GM19438 (cell line): ENCODE results near the gene SRPK2.
"Not testable (repeated sequence)": the region's sequence is repeated elsewhere in the genome, so short reads cannot be mapped to it uniquely, and the experiment has no call there.

ENCODE experiments used
- ATAC-seq: cut with Tn5 transposase; IDR thresholded peaks from one replicate; pipeline ENCODE4 v1.9.1; 2021; ENCODE audit warnings: low read depth; ENCODE audit not compliant: unreplicated experiment

The SRPK2 gene

DNA sequence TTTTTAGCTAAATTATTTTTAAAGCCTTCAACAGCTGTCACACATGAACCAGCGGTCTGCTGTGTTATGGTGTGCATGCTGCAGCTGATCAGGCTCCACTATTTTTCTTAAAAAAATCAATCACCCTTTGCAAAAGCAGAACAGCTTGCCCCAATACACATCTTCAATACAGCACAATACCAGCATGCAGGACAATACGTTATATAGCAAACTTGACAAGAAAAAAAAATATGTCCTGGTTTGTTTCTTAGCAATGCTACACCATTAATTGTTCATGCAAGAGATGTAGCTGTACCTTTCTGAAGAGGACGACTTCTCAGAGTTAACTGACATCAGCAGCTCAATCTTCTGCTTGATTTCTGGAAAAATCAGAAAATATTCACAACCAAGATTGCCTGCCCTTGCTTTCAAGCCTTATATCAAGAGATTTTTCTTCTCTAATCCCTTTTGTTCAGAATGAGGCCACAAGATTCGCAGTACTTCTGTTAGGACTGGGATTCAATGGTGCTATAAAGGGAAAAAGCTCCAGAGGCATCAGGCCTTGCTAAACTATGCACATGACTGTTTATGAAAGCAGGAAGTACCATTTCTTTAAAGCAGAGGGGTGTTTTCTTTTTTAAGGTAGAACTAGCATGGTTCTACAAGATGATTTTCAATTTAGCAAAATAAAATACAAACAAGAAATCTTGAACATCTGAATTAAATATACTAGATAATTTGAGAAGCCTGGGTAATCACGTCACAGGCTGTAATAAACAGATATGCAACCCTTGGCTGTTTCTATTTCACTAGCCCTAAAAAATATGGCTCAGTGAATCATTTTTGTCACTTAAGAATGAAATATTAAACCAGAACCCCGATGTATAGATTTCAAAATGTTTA is 120.0 kb downstream of the SRPK2 start:
- ATAC-seq = peak; percentile 66

GRCh38 chr7:105268056-105268455 is 120.7 kb downstream of the SRPK2 start:
- ATAC-seq = peak; percentile 44

GRCh38 chr7:105267244-105267643 is 121.5 kb downstream of the SRPK2 start:
- no peak for ATAC-seq

GRCh38 chr7:105264707-105265106 is 124.0 kb downstream of the SRPK2 start:
- ATAC-seq = no peak

DNA sequence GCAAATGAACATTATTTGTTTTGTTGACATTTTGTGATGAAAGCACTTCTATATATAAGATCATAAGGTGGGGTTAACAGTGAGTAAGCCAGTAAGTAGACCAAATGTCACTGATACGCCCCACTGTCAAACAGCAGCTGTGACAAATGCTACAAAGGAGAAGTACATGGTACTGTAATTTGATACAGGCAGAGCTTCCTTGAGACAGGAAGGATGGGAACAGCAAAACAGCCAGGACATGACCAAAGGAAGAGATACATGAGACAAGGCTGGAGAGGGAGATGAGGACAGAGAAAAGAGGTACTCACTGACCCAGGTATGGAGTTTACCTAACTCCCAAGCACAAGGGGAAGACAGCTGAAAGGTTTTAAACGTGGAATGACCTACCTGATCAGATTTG is 127.0 kb downstream of the SRPK2 start:
- no peak for ATAC-seq

DNA sequence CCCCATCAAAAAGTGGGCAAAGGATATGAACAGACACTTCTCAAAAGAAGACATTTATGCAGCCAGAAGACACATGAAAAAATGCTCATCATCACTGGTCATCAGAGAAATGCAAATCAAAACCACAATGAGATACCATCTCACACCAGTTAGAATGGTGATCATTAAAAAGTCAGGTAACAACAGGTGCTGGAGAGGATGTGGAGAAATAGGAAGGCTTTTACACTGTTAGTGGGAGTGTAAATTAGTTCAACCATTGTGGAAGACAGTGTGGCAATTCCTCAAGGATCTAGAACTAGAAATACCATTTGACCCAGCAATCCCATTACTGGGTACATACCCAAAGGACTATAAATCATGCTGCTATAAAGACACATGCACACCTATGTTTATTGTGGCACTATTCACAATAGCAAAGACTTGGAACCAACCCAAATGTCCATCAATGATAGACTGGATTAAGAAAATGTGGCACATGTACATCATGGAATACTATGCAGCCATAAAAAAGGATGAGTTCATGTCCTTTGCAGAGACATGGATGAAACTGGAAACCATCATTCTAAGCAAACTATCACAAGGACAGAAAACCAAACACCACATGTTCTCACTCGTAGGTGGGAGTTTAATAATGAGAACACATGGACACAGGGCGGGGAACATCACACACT is 128.4 kb downstream of the SRPK2 start:
- not testable (repeated sequence) for ATAC-seq

DNA sequence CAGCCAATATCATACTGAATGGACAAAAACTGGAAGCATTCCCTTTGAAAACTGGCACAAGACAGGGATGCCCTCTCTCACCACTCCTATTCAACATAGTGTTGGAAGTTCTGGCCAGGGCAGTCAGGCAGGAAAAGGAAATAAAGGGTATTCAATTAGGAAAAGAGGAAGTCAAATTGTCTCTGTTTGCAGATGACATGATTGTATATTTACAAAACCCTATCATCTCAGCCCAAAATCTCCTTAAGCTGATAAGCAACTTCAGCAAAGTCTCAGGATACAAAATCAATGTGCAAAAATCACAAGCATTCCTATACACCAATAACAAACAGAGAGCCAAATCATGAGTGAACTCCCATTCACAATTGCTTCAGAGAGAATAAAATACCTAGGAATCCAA is 129.8 kb downstream of the SRPK2 start:
- ATAC-seq = not testable (repeated sequence)

DNA sequence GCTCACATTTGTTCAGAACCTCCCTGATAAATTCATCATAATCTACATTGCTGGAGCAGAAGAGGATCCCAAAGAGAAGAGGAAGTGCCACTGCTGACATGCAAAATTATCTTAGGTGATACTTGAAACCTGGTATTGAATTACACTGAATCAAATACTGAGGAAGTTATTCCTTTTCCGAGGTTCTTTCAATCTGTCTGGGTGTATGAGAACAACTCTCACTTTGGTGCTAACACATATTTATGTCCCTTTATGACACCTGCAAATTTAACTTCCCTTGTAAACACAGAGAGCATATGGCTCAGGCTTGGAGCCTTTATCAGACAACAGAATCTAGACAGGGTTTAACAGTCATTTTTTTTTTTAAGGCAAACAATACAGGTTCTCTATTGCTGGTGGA is 131.4 kb downstream of the SRPK2 start:
- ATAC-seq = no peak

GRCh38 chr7:105256761-105257231 is 131.9 kb downstream of the SRPK2 start:
- ATAC-seq = no peak

GRCh38 chr7:105250706-105251105 is 138.0 kb downstream of the SRPK2 start:
- ATAC-seq = no peak

GRCh38 chr7:105250239-105250638 is 138.5 kb downstream of the SRPK2 start:
- no peak for ATAC-seq

DNA sequence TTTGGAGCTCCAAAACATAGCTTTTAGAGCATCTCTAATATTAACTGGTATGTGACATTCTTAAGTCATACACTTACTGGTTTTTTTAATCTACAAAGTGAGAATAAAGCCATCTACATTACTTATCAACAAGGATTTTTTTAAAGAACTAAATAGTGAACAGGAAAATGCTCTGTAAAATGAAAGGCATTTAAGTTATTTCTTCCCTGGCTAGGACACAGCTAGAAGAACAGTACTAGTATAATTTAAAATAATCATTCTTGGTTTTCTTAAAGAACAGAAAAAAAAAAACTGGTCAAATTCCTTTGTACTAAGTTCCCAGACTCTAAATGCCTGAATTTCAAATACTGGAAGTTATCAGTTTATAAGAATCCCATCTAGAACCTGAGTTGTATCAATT is 139.5 kb downstream of the SRPK2 start:
- no peak for ATAC-seq

- no peak for ATAC-seq
These were observed 142.0 kb downstream of the SRPK2 start for GRCh38 chr7:105246679-105247078.

GRCh38 chr7:105246256-105246655 is 142.5 kb downstream of the SRPK2 start:
- ATAC-seq = no peak

DNA sequence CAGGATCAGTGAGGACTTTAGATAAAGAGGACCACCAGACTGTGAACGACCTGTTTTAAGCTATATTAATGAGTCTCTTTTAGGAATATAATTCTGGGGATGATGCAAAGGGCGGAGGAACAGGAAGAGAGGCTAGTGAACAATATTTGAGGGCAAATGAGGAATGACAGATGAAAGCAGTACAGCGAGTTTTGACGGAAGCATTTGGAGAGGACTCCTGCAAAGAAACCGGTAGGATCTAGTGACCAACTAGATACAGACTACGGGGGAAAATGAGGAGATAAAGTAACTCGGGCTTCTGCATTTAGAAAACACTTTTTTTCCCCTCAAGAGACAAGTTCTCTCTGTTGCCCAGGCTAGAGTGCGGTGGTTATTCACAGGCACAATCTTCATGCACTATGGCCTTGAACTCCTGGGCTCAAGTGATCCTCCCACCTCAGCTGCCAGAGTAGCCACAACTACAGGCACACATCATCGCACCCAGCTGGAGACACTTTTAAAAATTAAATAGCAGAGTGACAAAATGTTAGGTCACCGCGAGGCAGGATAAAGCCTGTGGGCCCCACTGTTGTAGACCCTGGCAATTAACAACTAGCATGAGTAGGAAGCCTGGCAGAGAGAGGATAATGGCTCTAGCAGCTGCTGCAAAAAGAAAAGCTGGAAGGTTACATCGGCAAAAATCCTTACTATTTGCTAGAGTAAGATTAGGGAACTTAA is 143.2 kb downstream of the SRPK2 start:
- ATAC-seq = no peak

- no peak for ATAC-seq
These were observed 144.1 kb downstream of the SRPK2 start for GRCh38 chr7:105244594-105244993.

DNA sequence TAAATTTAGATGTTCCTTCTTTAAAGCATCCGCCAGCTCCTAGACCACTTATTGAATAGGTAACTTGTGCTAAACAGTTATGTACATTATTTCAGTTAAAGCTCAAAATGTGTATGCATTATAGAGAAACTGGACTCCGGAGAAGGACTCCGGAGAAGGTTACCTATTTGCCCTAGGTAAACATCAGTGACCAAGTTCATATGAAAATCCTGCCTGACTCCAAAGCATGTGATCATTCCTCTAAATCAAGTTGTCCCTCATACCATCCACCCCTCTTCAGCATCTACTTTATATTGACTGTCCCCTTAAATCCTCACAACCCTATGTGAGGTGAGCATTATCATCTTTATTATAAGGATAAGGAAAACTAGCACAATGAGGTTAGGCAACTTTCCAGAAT is 147.5 kb downstream of the SRPK2 start:
- ATAC-seq = no peak

- ATAC-seq = no peak
These were observed 150.4 kb downstream of the SRPK2 start for GRCh38 chr7:105238198-105238765.

DNA sequence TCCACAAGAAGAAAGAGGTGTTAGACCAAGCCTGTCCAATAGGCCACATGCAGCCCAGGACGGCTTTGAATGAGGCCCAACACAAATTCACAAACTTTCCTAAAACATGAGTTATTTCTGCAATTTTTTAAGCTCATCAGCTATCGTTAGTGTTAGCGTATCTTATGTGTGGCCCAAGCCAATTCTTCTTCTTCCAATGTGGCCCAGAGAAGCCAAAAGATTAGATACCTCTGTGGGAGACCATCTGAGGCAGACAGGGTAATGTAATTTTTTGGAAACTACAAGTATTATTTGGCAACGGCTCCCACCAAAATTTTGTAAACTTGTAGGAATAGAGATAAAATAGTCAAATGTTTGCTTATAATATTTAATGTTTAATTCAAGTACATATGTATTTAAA is 153.8 kb downstream of the SRPK2 start:
- no peak for ATAC-seq

DNA sequence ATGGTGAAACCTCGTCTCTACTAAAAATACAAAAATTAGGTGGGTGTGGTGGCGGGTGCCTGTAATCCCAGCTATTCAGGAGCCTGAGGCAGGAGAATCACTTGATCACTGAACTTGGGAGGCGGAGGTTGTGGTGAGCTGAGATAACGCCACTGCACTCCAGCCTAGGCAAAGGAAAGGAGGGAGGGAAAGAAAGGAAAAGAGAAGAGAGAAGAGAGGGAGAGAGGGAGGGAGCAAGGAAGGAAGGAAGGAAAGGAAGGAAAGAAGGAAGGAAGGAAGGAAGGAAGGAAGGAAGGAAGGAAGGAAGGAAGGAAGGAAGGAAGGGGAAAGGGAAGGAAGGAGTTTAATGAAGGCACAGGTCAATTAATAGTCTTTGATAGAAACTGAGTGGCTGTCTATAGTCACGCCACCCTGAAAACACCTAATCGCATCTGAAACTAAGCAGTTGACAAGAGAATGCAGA is 155.9 kb downstream of the SRPK2 start:
- not testable (repeated sequence) for ATAC-seq

DNA sequence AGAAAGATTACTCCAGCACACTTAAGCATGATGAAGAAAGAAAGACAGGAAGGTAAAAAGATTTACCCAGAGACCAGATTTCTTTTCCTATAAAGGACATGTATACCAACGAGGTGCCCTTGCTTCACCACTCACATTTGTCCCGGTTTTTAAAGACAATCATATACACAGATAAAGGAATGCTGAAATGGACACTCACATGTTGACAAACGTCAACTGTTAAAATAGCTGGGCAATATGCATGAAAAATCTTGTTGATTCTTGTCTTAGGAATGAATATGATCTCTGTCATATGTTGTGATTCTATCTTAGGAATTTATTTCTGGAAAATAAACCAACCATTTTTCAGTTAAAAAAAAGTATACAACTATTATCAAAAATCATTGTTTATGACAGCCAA is 158.2 kb downstream of the SRPK2 start:
- ATAC-seq = no peak
